OCI-LY7 (cell line): ENCODE results near the gene UGT1A6. TPM values are rescaled to one million over a fixed set of nuclear protein-coding genes. Genes with fewer than 3 reads are reported as not detected.

ENCODE experiments used
- BruUV-seq: library from RNA; stranded (reverse); fragments of 400-500 nt; replicated peaks from 2 replicates; lab custom pipeline; 2021; lab: Mats Ljungman, UMichigan
- CTCF ChIA-PET: fragments of 300-600 bp; sonication (Branson Sonifier 250); formaldehyde crosslinking; loops from one replicate; lab custom pipeline; 2022; ENCODE audit warnings: antibody characterized with exemption; ENCODE audit not compliant: unreplicated experiment; lab: Charles Lee
- POLR2A ChIA-PET: fragments of 300-600 bp; sonication (Branson Sonifier 250); formaldehyde crosslinking; loops from one replicate; lab custom pipeline; 2022; ENCODE audit warnings: antibody characterized with exemption; lab: Charles Lee
- DNase-seq: peaks from one replicate; pipeline ENCODE4 v3.0.0-alpha.2; 2015; ENCODE audit warnings: low spot score
- H2AFZ ChIP-seq: fragments of 200-600 bp; sonication (generic), shearing (Covaris generic); 2 replicates; pipeline ENCODE4 v1.6.1; 2014; ENCODE audit warnings: mild to moderate bottlenecking, antibody characterized with exemption, low read length, moderate library complexity
- H3K27ac ChIP-seq: fragments of 200-600 bp; sonication (generic); 2 replicates; pipeline ENCODE4 v1.5.1; 2014; ENCODE audit warnings: mixed run types, low read depth, mild to moderate bottlenecking, moderate library complexity, low read length, inconsistent platforms; ENCODE audit not compliant: poor library complexity, severe bottlenecking
- H3K36me3 ChIP-seq: fragments of 200-600 bp; sonication (generic); 2 replicates; pipeline ENCODE4 v1.6.1; 2014; ENCODE audit warnings: mild to moderate bottlenecking, antibody characterized with exemption, low read length, moderate library complexity, mixed read lengths; ENCODE audit not compliant: insufficient read depth
- H3K4me1 ChIP-seq: fragments of 200-600 bp; sonication (generic); 2 replicates; pipeline ENCODE4 v1.5.1; 2014; ENCODE audit warnings: mild to moderate bottlenecking, low read length; ENCODE audit not compliant: insufficient read depth, poor library complexity, severe bottlenecking
- H3K4me2 ChIP-seq: fragments of 200-600 bp; sonication (generic); 2 replicates; pipeline ENCODE4 v1.6.1; 2014; ENCODE audit warnings: mild to moderate bottlenecking, low read length
- H3K4me3 ChIP-seq: fragments of 200-600 bp; sonication (generic); 2 replicates; pipeline ENCODE4 v1.5.1; 2014; ENCODE audit warnings: mild to moderate bottlenecking, low read depth, low read length; ENCODE audit not compliant: poor library complexity, severe bottlenecking
- H3K79me2 ChIP-seq: fragments of 200-600 bp; sonication (generic); 2 replicates; pipeline ENCODE4 v1.6.1; 2016; ENCODE audit warnings: low read depth, mild to moderate bottlenecking, low read length, moderate library complexity, mixed read lengths; ENCODE audit not compliant: insufficient read depth
- H3K9me2 ChIP-seq: fragments of 200-600 bp; sonication (generic); 2 replicates; pipeline ENCODE4 v1.6.1; 2016; ENCODE audit warnings: mild to moderate bottlenecking, low read length, mixed read lengths; ENCODE audit not compliant: insufficient read depth
- H3K9me3 ChIP-seq: fragments of 200-600 bp; sonication (generic); 2 replicates; pipeline ENCODE4 v1.6.1; 2014; ENCODE audit warnings: mild to moderate bottlenecking, mixed run types, low read length, mixed read lengths
- H4K20me1 ChIP-seq: fragments of 200-600 bp; sonication (generic); 2 replicates; pipeline ENCODE4 v1.6.1; 2014; ENCODE audit warnings: mild to moderate bottlenecking, antibody characterized with exemption, low read length, moderate library complexity, mixed read lengths; ENCODE audit not compliant: insufficient read depth
- CTCF ChIP-seq: fragments of 200-600 bp; sonication (generic); conservative IDR thresholded peaks from 2 replicates; pipeline ENCODE4 v1.5.1; 2014; ENCODE audit warnings: mild to moderate bottlenecking, antibody characterized with exemption, low read length, moderate library complexity, mixed read lengths
- EZH2phosphoT487 ChIP-seq: fragments of 200-600 bp; sonication (generic); IDR thresholded peaks from 2 replicates; pipeline ENCODE4 v1.6.1; 2018; ENCODE audit warnings: low read depth, borderline replicate concordance, mild to moderate bottlenecking, mixed run types, antibody characterized with exemption, low read length, moderate library complexity, mixed read lengths
- intact Hi-C: fragments of 100-400 bp; cut with micrococcal nuclease; formaldehyde crosslinking; loops from one replicate; pipeline ENCODE4 v1.10.0; 2022; ENCODE audit not compliant: unreplicated experiment
- total RNA-seq, 2 experiments: library from RNA; depleted of rRNA in 1 of 2; stranded (reverse); fragments of >200 nt in 1 of 2; shearing (Covaris generic) in 1 of 2; gene quantifications; 2 replicates each; pipeline ENCODE4 v1.2.3, GENCODE V29; 2014 to 2022

Gene UGT1A6
- total RNA-seq, 2 experiments from 2014 or later = not detected

- H2AFZ ChIP-seq = no peak overlapping the region
- H3K9me3 ChIP-seq = no peaks in the 10 kb centered on the region
- H3K4me1 ChIP-seq = no peaks in the 10 kb centered on the region
- H3K36me3 ChIP-seq = no peaks in the 10 kb centered on the region
- ChIA-PET POLR2A (no interaction called here), CTCF (no interaction called here)
- no TSS peak for BruUV-seq
- no peak overlapping the region for H3K4me3 ChIP-seq
- no peaks in the 10 kb centered on the region for H4K20me1 ChIP-seq
- TF ChIP-seq CTCF (no peak), EZH2phosphoT487 (no peak)
- H3K79me2 ChIP-seq = no peaks in the 10 kb centered on the region
- H3K27ac ChIP-seq = no peak overlapping the region
- H3K4me2 ChIP-seq = no peak overlapping the region
- intact Hi-C loops = no loop called here
- H3K9me2 ChIP-seq = no peaks in the 10 kb centered on the region
- DNase-seq = no peak
Observed at GRCh38 chr2:233691443-233692433, 952 bp upstream of the UGT1A6 start.

GRCh38 chr2:233693963-233694362 is 1.3 kb downstream of the UGT1A6 start:
- intact Hi-C loops = no loop called here
- BruUV-seq = no TSS peak
- ChIA-PET CTCF (no interaction called here), POLR2A (no interaction called here)
- no peak for DNase-seq
- H2AFZ ChIP-seq = no peak overlapping the region
- H3K4me2 ChIP-seq = no peak overlapping the region
- TF ChIP-seq CTCF (no peak), EZH2phosphoT487 (no peak)
- no peaks in the 10 kb centered on the region for H4K20me1 ChIP-seq
- no peaks in the 10 kb centered on the region for H3K4me1 ChIP-seq
- no peak overlapping the region for H3K27ac ChIP-seq
- H3K9me2 ChIP-seq = no peaks in the 10 kb centered on the region
- H3K9me3 ChIP-seq = no peaks in the 10 kb centered on the region
- H3K79me2 ChIP-seq = no peaks in the 10 kb centered on the region
- H3K4me3 ChIP-seq = no peak overlapping the region
- H3K36me3 ChIP-seq = no peaks in the 10 kb centered on the region

- ChIA-PET POLR2A (no interaction called here), CTCF (no interaction called here)
- H3K4me1 ChIP-seq = no peaks in the 10 kb centered on the region
- H4K20me1 ChIP-seq = no peaks in the 10 kb centered on the region
- no peaks in the 10 kb centered on the region for H3K36me3 ChIP-seq
- BruUV-seq = no TSS peak
- H2AFZ ChIP-seq = no peak overlapping the region
- no peaks in the 10 kb centered on the region for H3K9me3 ChIP-seq
- no peak for DNase-seq
- H3K9me2 ChIP-seq = no peaks in the 10 kb centered on the region
- intact Hi-C loops = no loop called here
- H3K79me2 ChIP-seq = no peaks in the 10 kb centered on the region
- H3K4me3 ChIP-seq = no peak overlapping the region
- H3K4me2 ChIP-seq = no peak overlapping the region
- TF ChIP-seq EZH2phosphoT487 = no peak
- no peak for TF ChIP-seq CTCF
- H3K27ac ChIP-seq = no peak overlapping the region
Observed at GRCh38 chr2:233698740-233699139, 6.0 kb downstream of the UGT1A6 start.
